OCI-LY7 (cell line): ENCODE results near the gene ZDHHC3. TPM values are rescaled to one million over a fixed set of nuclear protein-coding genes. Genes with fewer than 3 reads are reported as not detected.

Experiments used
- BruUV-seq: library from RNA; stranded (reverse); fragments of 400-500 nt; replicated peaks from 2 replicates; lab custom pipeline; 2021; lab: Mats Ljungman, UMichigan
- CTCF ChIA-PET: fragments of 300-600 bp; sonication (Branson Sonifier 250); formaldehyde crosslinking; loops from one replicate; lab custom pipeline; 2022; ENCODE audit warnings: antibody characterized with exemption; ENCODE audit not compliant: unreplicated experiment; lab: Charles Lee
- POLR2A ChIA-PET: fragments of 300-600 bp; sonication (Branson Sonifier 250); formaldehyde crosslinking; loops from one replicate; lab custom pipeline; 2022; ENCODE audit warnings: antibody characterized with exemption; lab: Charles Lee
- DNase-seq: peaks from one replicate; pipeline ENCODE4 v3.0.0-alpha.2; 2015; ENCODE audit warnings: low spot score
- H2AFZ ChIP-seq: fragments of 200-600 bp; sonication (generic), shearing (Covaris generic); 2 replicates; pipeline ENCODE4 v1.6.1; 2014; ENCODE audit warnings: mild to moderate bottlenecking, antibody characterized with exemption, low read length, moderate library complexity
- H3K27ac ChIP-seq: fragments of 200-600 bp; sonication (generic); 2 replicates; pipeline ENCODE4 v1.5.1; 2014; ENCODE audit warnings: mixed run types, low read depth, mild to moderate bottlenecking, moderate library complexity, low read length, inconsistent platforms; ENCODE audit not compliant: poor library complexity, severe bottlenecking
- H3K36me3 ChIP-seq: fragments of 200-600 bp; sonication (generic); 2 replicates; pipeline ENCODE4 v1.6.1; 2014; ENCODE audit warnings: mild to moderate bottlenecking, antibody characterized with exemption, low read length, moderate library complexity, mixed read lengths; ENCODE audit not compliant: insufficient read depth
- H3K4me1 ChIP-seq: fragments of 200-600 bp; sonication (generic); 2 replicates; pipeline ENCODE4 v1.5.1; 2014; ENCODE audit warnings: mild to moderate bottlenecking, low read length; ENCODE audit not compliant: insufficient read depth, poor library complexity, severe bottlenecking
- H3K4me2 ChIP-seq: fragments of 200-600 bp; sonication (generic); 2 replicates; pipeline ENCODE4 v1.6.1; 2014; ENCODE audit warnings: mild to moderate bottlenecking, low read length
- H3K4me3 ChIP-seq: fragments of 200-600 bp; sonication (generic); 2 replicates; pipeline ENCODE4 v1.5.1; 2014; ENCODE audit warnings: mild to moderate bottlenecking, low read depth, low read length; ENCODE audit not compliant: poor library complexity, severe bottlenecking
- H3K79me2 ChIP-seq: fragments of 200-600 bp; sonication (generic); 2 replicates; pipeline ENCODE4 v1.6.1; 2016; ENCODE audit warnings: low read depth, mild to moderate bottlenecking, low read length, moderate library complexity, mixed read lengths; ENCODE audit not compliant: insufficient read depth
- H3K9me2 ChIP-seq: fragments of 200-600 bp; sonication (generic); 2 replicates; pipeline ENCODE4 v1.6.1; 2016; ENCODE audit warnings: mild to moderate bottlenecking, low read length, mixed read lengths; ENCODE audit not compliant: insufficient read depth
- H3K9me3 ChIP-seq: fragments of 200-600 bp; sonication (generic); 2 replicates; pipeline ENCODE4 v1.6.1; 2014; ENCODE audit warnings: mild to moderate bottlenecking, mixed run types, low read length, mixed read lengths
- H4K20me1 ChIP-seq: fragments of 200-600 bp; sonication (generic); 2 replicates; pipeline ENCODE4 v1.6.1; 2014; ENCODE audit warnings: mild to moderate bottlenecking, antibody characterized with exemption, low read length, moderate library complexity, mixed read lengths; ENCODE audit not compliant: insufficient read depth
- EZH2phosphoT487 ChIP-seq: fragments of 200-600 bp; sonication (generic); IDR thresholded peaks from 2 replicates; pipeline ENCODE4 v1.6.1; 2018; ENCODE audit warnings: low read depth, borderline replicate concordance, mild to moderate bottlenecking, mixed run types, antibody characterized with exemption, low read length, moderate library complexity, mixed read lengths
- intact Hi-C: fragments of 100-400 bp; cut with micrococcal nuclease; formaldehyde crosslinking; loops from one replicate; pipeline ENCODE4 v1.10.0; 2022; ENCODE audit not compliant: unreplicated experiment
- total RNA-seq, 2 experiments: library from RNA; depleted of rRNA in 1 of 2; stranded (reverse); fragments of >200 nt in 1 of 2; shearing (Covaris generic) in 1 of 2; gene quantifications; 2 replicates each; pipeline ENCODE4 v1.2.3, GENCODE V29; 2014 to 2022
- TF ChIP-seq, protein P1 (sequence below): fragments of 200-600 bp; sonication (generic); conservative IDR thresholded peaks from 2 replicates; pipeline ENCODE4 v1.5.1; 2014; ENCODE audit warnings: mild to moderate bottlenecking, antibody characterized with exemption, low read length, moderate library complexity, mixed read lengths

ZDHHC3 gene
- total RNA-seq, 2 experiments from 2014 or later: 53.1 to 53.6 TPM

DNA sequence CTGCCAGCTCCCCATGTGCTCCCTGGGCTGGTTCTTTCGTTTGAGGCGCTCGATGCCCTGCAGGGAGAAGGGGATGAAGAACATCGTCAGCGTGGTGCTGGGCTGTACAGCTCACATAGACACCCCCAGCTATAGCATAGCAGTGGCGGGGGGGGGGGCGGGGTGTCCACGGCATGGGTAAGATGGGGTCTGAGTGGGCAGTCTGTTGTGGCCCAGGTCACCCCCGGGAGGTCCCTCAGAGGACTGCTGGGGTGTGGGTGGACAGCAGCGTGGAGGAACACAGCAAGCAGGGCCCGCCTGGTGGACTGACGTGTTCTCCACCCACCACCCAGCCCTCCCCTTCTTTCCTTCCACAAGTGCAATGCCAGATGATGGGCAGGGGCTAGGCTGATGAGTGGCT, 57.9 kb downstream of the ZDHHC3 start:
- ChIA-PET CTCF (no interaction called here), POLR2A (no interaction called here)
- Histone ChIP-seq H3K79me2 (no peaks in the 10 kb centered on the region), H3K4me2 (no peak overlapping the region), H3K9me3 (no peaks in the 10 kb centered on the region), H2AFZ (no peak overlapping the region), H3K4me3 (no peak overlapping the region), H3K36me3 (peaks cover 18% of the 10 kb centered on the region; the same call in 1 of the 2 replicates), H4K20me1 (no peaks in the 10 kb centered on the region), H3K27ac (no peak overlapping the region), H3K9me2 (no peaks in the 10 kb centered on the region), H3K4me1 (no peaks in the 10 kb centered on the region)
- TF ChIP-seq EZH2phosphoT487: no peak
- TF ChIP-seq, protein P1, sequence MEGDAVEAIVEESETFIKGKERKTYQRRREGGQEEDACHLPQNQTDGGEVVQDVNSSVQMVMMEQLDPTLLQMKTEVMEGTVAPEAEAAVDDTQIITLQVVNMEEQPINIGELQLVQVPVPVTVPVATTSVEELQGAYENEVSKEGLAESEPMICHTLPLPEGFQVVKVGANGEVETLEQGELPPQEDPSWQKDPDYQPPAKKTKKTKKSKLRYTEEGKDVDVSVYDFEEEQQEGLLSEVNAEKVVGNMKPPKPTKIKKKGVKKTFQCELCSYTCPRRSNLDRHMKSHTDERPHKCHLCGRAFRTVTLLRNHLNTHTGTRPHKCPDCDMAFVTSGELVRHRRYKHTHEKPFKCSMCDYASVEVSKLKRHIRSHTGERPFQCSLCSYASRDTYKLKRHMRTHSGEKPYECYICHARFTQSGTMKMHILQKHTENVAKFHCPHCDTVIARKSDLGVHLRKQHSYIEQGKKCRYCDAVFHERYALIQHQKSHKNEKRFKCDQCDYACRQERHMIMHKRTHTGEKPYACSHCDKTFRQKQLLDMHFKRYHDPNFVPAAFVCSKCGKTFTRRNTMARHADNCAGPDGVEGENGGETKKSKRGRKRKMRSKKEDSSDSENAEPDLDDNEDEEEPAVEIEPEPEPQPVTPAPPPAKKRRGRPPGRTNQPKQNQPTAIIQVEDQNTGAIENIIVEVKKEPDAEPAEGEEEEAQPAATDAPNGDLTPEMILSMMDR: no peak
- no peak for DNase-seq
- intact Hi-C loops: no loop called here
- BruUV-seq: no TSS peak

GRCh38 chr3:44915702-44916438, 60.1 kb downstream of the ZDHHC3 start:
- no peak for TF ChIP-seq EZH2phosphoT487
- TF ChIP-seq, protein P1: no peak
- POLR2A ChIA-PET: no interaction called here
- H3K27ac ChIP-seq: no peak overlapping the region
- no peaks in the 10 kb centered on the region for H3K9me3 ChIP-seq
- no peaks in the 10 kb centered on the region for H3K79me2 ChIP-seq
- H3K9me2 ChIP-seq: no peaks in the 10 kb centered on the region
- no peaks in the 10 kb centered on the region for H3K4me1 ChIP-seq
- no peak overlapping the region for H3K4me2 ChIP-seq
- no TSS peak for BruUV-seq
- CTCF ChIA-PET: no interaction called here
- peaks cover 10% of the 10 kb centered on the region; the same call in 1 of the 2 replicates for H3K36me3 ChIP-seq
- H3K4me3 ChIP-seq: no peak overlapping the region
- H4K20me1 ChIP-seq: no peaks in the 10 kb centered on the region
- no peak for DNase-seq
- no peak overlapping the region for H2AFZ ChIP-seq
- intact Hi-C loops: no loop called here

DNA sequence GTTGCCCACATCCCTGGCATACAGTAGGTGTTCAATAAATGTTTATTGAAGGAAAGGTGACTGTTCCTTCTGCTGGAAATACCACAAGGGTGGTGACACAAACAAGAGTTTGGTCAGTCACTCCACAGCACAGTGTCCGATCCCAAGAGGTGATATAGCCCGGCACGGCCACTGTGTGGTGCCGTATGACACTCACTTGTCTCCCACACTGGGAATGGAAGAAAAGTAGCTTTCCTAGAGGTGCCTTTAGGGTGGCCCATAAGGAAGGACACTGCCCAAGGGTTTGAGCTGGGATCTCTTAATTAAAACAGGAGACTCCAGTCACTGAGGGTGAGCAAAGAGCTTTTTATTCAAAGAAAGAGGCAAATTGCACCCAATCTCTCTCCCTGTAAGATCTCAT, 61.0 kb downstream of the ZDHHC3 start:
- POLR2A ChIA-PET: interaction anchor here (0.5 kb wide), 1 partner anchor 135 kb away, joined by 4 read pairs; no protein-coding TSS in a partner anchor
- Histone ChIP-seq H3K4me1 (no peaks in the 10 kb centered on the region), H3K36me3 (peaks cover 6% of the 10 kb centered on the region; the same call in 1 of the 2 replicates), H3K9me2 (no peaks in the 10 kb centered on the region), H4K20me1 (no peaks in the 10 kb centered on the region), H3K79me2 (no peaks in the 10 kb centered on the region), H2AFZ (no peak overlapping the region), H3K9me3 (no peaks in the 10 kb centered on the region), H3K4me3 (no peak overlapping the region), H3K27ac (no peak overlapping the region), H3K4me2 (no peak overlapping the region)
- DNase-seq: peak; percentile 17
- CTCF ChIA-PET: no interaction called here
- BruUV-seq: no TSS peak
- intact Hi-C loops: loop anchor here (1.0 to 5.0 kb wide), 2 partner anchors 382 to 593 kb away; no protein-coding TSS in a partner anchor
- TF ChIP-seq, protein P1: peak; percentile 71
- no peak for TF ChIP-seq EZH2phosphoT487
